Psoas muscle (tissue), 8 donors: ENCODE data around the gene SNRNP200. TPM values are rescaled to one million over a fixed set of nuclear protein-coding genes. Genes with fewer than 3 reads are reported as not detected.

Source experiments
- ATAC-seq, 4 donors: fragments of 200-7000 bp; cut with Tn5 transposase; one replicate each; pipeline ENCODE4 v1.9.1; 2020; ENCODE audit warnings: moderate library complexity in 3 of 4, mild to moderate bottlenecking in 2 of 4
- DNase-seq, 2 donors: peaks; one replicate each; pipeline ENCODE4 v3.0.0-alpha.2; 2020
- H3K27ac ChIP-seq: fragments of 200-600 bp; one replicate; pipeline ENCODE4 v1.8.0; 2022
- H3K27me3 ChIP-seq, 3 donors: fragments of 200-600 bp in 1 of 3; one replicate each; pipeline versions ENCODE4 v1.6.1 to v1.8.0; 2013 to 2022; ENCODE audit warnings: low read length in 2 of 3, mild to moderate bottlenecking in 2 of 3, moderate library complexity in 1 of 3; ENCODE audit not compliant: insufficient read depth in 3 of 3
- H3K36me3 ChIP-seq, 2 donors: fragments of 200-600 bp in 1 of 2; one replicate each; pipeline versions ENCODE4 v1.6.1 to v1.8.0; 2013 to 2022; ENCODE audit warnings: low read depth in 1 of 2, mild to moderate bottlenecking in 1 of 2, moderate library complexity in 1 of 2; ENCODE audit not compliant: insufficient read depth in 1 of 2
- H3K4me1 ChIP-seq: fragments of 200-600 bp; one replicate; pipeline ENCODE4 v1.8.0; 2022
- H3K4me3 ChIP-seq: fragments of 200-600 bp; one replicate; pipeline ENCODE4 v1.8.0; 2022; ENCODE audit warnings: mild to moderate bottlenecking
- H3K9me3 ChIP-seq: fragments of 200-600 bp; one replicate; pipeline ENCODE4 v1.8.0; 2022
- CTCF ChIP-seq: fragments of 200-600 bp; IDR thresholded peaks from one replicate; pipeline ENCODE4 v1.8.0; 2022; ENCODE audit warnings: antibody characterized with exemption
- WGBS, 3 donors: extraction: QIAGEN DNeasy Blood & Tissue Kit; methylation state at CpG; one replicate each; pipeline versions ENCODE4 v1.1.6 to v1.1.7; 2013; 5-methylcytosine and 5-hydroxymethylcytosine counted together
- intact Hi-C, 2 donors: fragments of 100-400 bp; cut with DNase I; formaldehyde crosslinking; loops; one replicate each; pipeline versions ENCODE4 v1.11.0 to v1.14.2; 2022
- polyA plus RNA-seq, 3 donors: library from polyadenylated mRNA; stranded (reverse); fragments of 200-250 nt; gene quantifications; one replicate each; pipeline ENCODE4 v1.2.3, GENCODE V29; 2013
- total RNA-seq, 4 donors: library from RNA; stranded (reverse); fragmentation: NEBNext Ultra II Directional in 2 of 4; extraction: Animal tissue kit (Norgen Biotek cat#: 25700) in 2 of 4; gene quantifications; one replicate each; pipeline versions ENCODE4 v1.2.1 to v1.2.4, GENCODE V29; 2021 to 2023
- donor health status: healthy with polysubstance abuse.
- donor health status: DM: no; HTN: no; CAD: no; lungs with moderate emphysema.
- donor health status: Bipolar disorder and iron deficiency.
- donor health status: healthy.
- donor health status: DM: yes; HTN: yes; CAD: no.
- donor health status: DM: no; HTN: no; CAD: no.
- donor health status: DM: no; HTN: no; CAD: no.
- donor health status: DM: yes; HTN: yes; CAD: no.

The SNRNP200 gene
- total and polyA plus RNA-seq, 7 donors: 47.6 to 83.1 (median 73.7) TPM

GRCh38 chr2:96256611-96257113 lies 48.7 kb downstream of the SNRNP200 start:
- H3K9me3 ChIP-seq: no peaks in the 10 kb centered on the region
- no peak for TF ChIP-seq CTCF
- no peak for DNase-seq
- H3K36me3 ChIP-seq: peaks cover 6 to 48% of the 10 kb centered on the region in 2 donors
- intact Hi-C loops: no loop called here
- no peaks in the 10 kb centered on the region for H3K27me3 ChIP-seq
- no peak overlapping the region for H3K4me3 ChIP-seq
- peak overlapping the region; percentile 97 for H3K27ac ChIP-seq
- 63 to 70% (median 63%) methylated on average over 6 of the region's 6 CpGs for WGBS, 3 donors
- peaks cover 99% of the 10 kb centered on the region for H3K4me1 ChIP-seq
- ATAC-seq: no peak

GRCh38 chr2:96254571-96254970 lies 50.8 kb downstream of the SNRNP200 start:
- peaks cover 6 to 46% of the 10 kb centered on the region in 2 donors for H3K36me3 ChIP-seq
- no peaks in the 10 kb centered on the region for H3K9me3 ChIP-seq
- H3K27me3 ChIP-seq: no peaks in the 10 kb centered on the region
- H3K4me1 ChIP-seq: peaks cover 97% of the 10 kb centered on the region
- DNase-seq (peak in 1 of 2 donors; percentile 69), ATAC-seq (no peak)
- no peak overlapping the region for H3K4me3 ChIP-seq
- WGBS, 3 donors: 56 to 67% (median 62%) methylated on average over 11 of the region's 11 CpGs
- no peak for TF ChIP-seq CTCF
- intact Hi-C loops: loop anchor here in 1 of 2 donors (5.0 kb wide), 1 partner anchor 42 kb away; no protein-coding TSS in a partner anchor
- peak overlapping the region; percentile 97 for H3K27ac ChIP-seq

- peak in 2 of 4 donors; percentile 18 to 41 for ATAC-seq
- Histone ChIP-seq H3K27ac (peak overlapping the region; percentile 97), H3K36me3 (peaks cover 6 to 46% of the 10 kb centered on the region in 2 donors), H3K27me3 (no peaks in the 10 kb centered on the region), H3K4me3 (no peak overlapping the region), H3K4me1 (peaks cover 85% of the 10 kb centered on the region), H3K9me3 (no peaks in the 10 kb centered on the region)
- DNase-seq: no peak
- no peak for TF ChIP-seq CTCF
- 51 to 71% (median 69%) methylated on average over 7 of the region's 7 CpGs for WGBS, 3 donors
- intact Hi-C loops: loop anchor here in 1 of 2 donors (5.0 kb wide), 1 partner anchor 41 kb away; no protein-coding TSS in a partner anchor
These were observed 52.3 kb downstream of the SNRNP200 start for GRCh38 chr2:96253006-96253405.

GRCh38 chr2:96252526-96252925 lies 52.8 kb downstream of the SNRNP200 start:
- DNase-seq (no peak), ATAC-seq (no peak)
- WGBS, 3 donors: 82 to 87% (median 82%) methylated on average over 8 of the region's 8 CpGs
- Histone ChIP-seq H3K4me1 (peaks cover 84% of the 10 kb centered on the region), H3K27me3 (no peaks in the 10 kb centered on the region), H3K9me3 (no peaks in the 10 kb centered on the region), H3K36me3 (peaks cover 6 to 46% of the 10 kb centered on the region in 2 donors), H3K4me3 (no peak overlapping the region), H3K27ac (peak overlapping the region; percentile 97)
- intact Hi-C loops: loop anchor here in 1 of 2 donors (5.0 kb wide), 1 partner anchor 40 kb away; no protein-coding TSS in a partner anchor
- no peak for TF ChIP-seq CTCF
